Measurements from ENCODE around the gene RAB7B. TPM values are rescaled to one million over a fixed set of nuclear protein-coding genes. Genes with fewer than 3 reads are reported as not detected.

Gene RAB7B
- total and polyA plus RNA-seq, 2 donors from 2014 or later: 0.73 to 2.0 TPM

- no peaks in the 10 kb centered on the region for H3K4me1 ChIP-seq (ENCODE audit: control insufficient read depth in 2 of 3, insufficient read depth in 2 of 3, low read depth in 1 of 3, low read length in 3 of 3)
- no peak overlapping the region for H3K27ac ChIP-seq (ENCODE audit: low read depth in 2 of 2, low read length in 2 of 2)
- no peaks in the 10 kb centered on the region for H3K27me3 ChIP-seq (ENCODE audit: control insufficient read depth, insufficient read depth, low read length)
- H3K9ac ChIP-seq (ENCODE audit: low read length in 3 of 3): no peak overlapping the region
- FAIRE-seq (no peak), DNase-seq (no peak)
- H3K9me3 ChIP-seq (ENCODE audit: control insufficient read depth in 2 of 3, insufficient read depth in 1 of 3, low read length in 3 of 3): no peaks in the 10 kb centered on the region
- no peaks in the 10 kb centered on the region for H3K36me3 ChIP-seq (ENCODE audit: control insufficient read depth in 2 of 3, insufficient read depth in 3 of 3, low read length in 3 of 3)
- TF ChIP-seq CTCF (IDR thresholded peaks at IDR 0.05; ENCODE audit: borderline replicate concordance, extremely low read depth, insufficient read depth): no peak
- intact Hi-C loops (cut with DNase I): no loop called here
- no peak overlapping the region for H3K4me3 ChIP-seq (ENCODE audit: low read length in 3 of 3)
These were observed 63.4 kb downstream of the RAB7B start for GRCh38 chr1:205939690-205940330.

DNA sequence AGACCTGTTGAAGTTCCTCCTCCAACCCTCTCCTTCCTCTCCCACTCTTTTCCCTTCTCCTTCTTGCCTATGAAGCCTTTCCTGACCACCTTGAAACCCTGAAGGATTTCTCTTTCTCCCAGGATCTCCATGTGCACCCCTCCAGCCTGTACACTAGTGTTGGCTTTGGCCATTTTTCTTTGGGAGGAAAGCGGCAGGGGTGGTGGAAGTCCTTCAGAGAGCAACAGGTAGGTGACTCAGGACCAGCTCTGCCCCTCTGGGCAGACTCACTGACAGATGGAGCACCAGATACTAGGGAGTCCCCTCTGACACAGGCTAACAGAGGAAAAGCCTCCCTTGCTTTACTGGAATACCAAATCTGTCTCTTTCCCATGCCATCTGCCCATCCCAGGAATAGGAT, 64.5 kb downstream of the RAB7B start:
- Histone ChIP-seq H3K4me3 (ENCODE audit: low read length in 3 of 3) (no peak overlapping the region), H3K36me3 (ENCODE audit: control insufficient read depth in 2 of 3, insufficient read depth in 3 of 3, low read length in 3 of 3) (no peaks in the 10 kb centered on the region), H3K4me1 (ENCODE audit: control insufficient read depth in 2 of 3, insufficient read depth in 2 of 3, low read depth in 1 of 3, low read length in 3 of 3) (no peaks in the 10 kb centered on the region), H3K9ac (ENCODE audit: low read length in 3 of 3) (no peak overlapping the region), H3K9me3 (ENCODE audit: control insufficient read depth in 2 of 3, insufficient read depth in 1 of 3, low read length in 3 of 3) (no peaks in the 10 kb centered on the region), H3K27me3 (ENCODE audit: control insufficient read depth, insufficient read depth, low read length) (no peaks in the 10 kb centered on the region), H3K27ac (ENCODE audit: low read depth in 2 of 2, low read length in 2 of 2) (no peak overlapping the region)
- intact Hi-C loops (cut with DNase I): no loop called here
- TF ChIP-seq CTCF (IDR thresholded peaks at IDR 0.05; ENCODE audit: borderline replicate concordance, extremely low read depth, insufficient read depth): no peak
- no peak for DNase-seq
- no peak for FAIRE-seq

- no peak overlapping the region for H3K4me3 ChIP-seq (ENCODE audit: low read length in 3 of 3)
- no peak for DNase-seq
- no peaks in the 10 kb centered on the region for H3K4me1 ChIP-seq (ENCODE audit: control insufficient read depth in 2 of 3, insufficient read depth in 2 of 3, low read depth in 1 of 3, low read length in 3 of 3)
- H3K36me3 ChIP-seq (ENCODE audit: control insufficient read depth in 2 of 3, insufficient read depth in 3 of 3, low read length in 3 of 3): no peaks in the 10 kb centered on the region
- intact Hi-C loops (cut with DNase I): no loop called here
- H3K9me3 ChIP-seq (ENCODE audit: control insufficient read depth in 2 of 3, insufficient read depth in 1 of 3, low read length in 3 of 3): no peaks in the 10 kb centered on the region
- FAIRE-seq: no peak
- H3K27me3 ChIP-seq (ENCODE audit: control insufficient read depth, insufficient read depth, low read length): no peaks in the 10 kb centered on the region
- no peak overlapping the region for H3K9ac ChIP-seq (ENCODE audit: low read length in 3 of 3)
- TF ChIP-seq CTCF (IDR thresholded peaks at IDR 0.05; ENCODE audit: borderline replicate concordance, extremely low read depth, insufficient read depth): no peak
- H3K27ac ChIP-seq (ENCODE audit: low read depth in 2 of 2, low read length in 2 of 2): no peak overlapping the region
These were observed 66.2 kb downstream of the RAB7B start for GRCh38 chr1:205936846-205937586.

All from kidney (tissue), 14 donors.